SU-DHL-6 (cell line): ENCODE data around the gene FKBP5.

Experiments used
- CTCF ChIP-seq: fragments of 200-600 bp; sonication (generic); IDR thresholded peaks from one replicate; pipeline ENCODE4 v1.5.1; 2017; ENCODE audit warnings: antibody characterized with exemption, mild to moderate bottlenecking, low read length, moderate library complexity; ENCODE audit not compliant: insufficient read depth, poor library complexity, severe bottlenecking
- EZH2phosphoT487 ChIP-seq: fragments of 200-600 bp; sonication (generic), shearing (Covaris generic); conservative IDR thresholded peaks from 2 replicates; pipeline ENCODE4 v1.6.1; 2018; ENCODE audit warnings: mild to moderate bottlenecking, antibody characterized with exemption, low read length, moderate library complexity, mixed read lengths

- TF ChIP-seq EZH2phosphoT487 (no peak), CTCF (no peak)
Measured at GRCh38 chr6:35592178-35592577, 96.5 kb downstream of the FKBP5 start.
